Stomach (tissue), 9 donors: ENCODE results near the gene TRIM3. TPM values are rescaled to one million over a fixed set of nuclear protein-coding genes. Genes with fewer than 3 reads are reported as not detected.

Experiments
- DNase-seq, 2 donors: peaks; one replicate each; pipeline versions ENCODE4 v3.0.0 to v3.0.0-alpha.2; 2013 to 2019
- H3K27ac ChIP-seq, 5 donors: fragments of 200-600 bp in 4 of 5; sonication (generic) in 4 of 5; one replicate each; pipeline ENCODE4 v1.5.1; 2013 to 2019; ENCODE audit warnings: mild to moderate bottlenecking in 1 of 5, moderate library complexity in 1 of 5
- H3K27me3 ChIP-seq, 3 donors: fragments of 200-600 bp; sonication (generic); one replicate each; pipeline ENCODE4 v1.5.1; 2017 to 2019; ENCODE audit warnings: mixed run types in 1 of 3
- H3K36me3 ChIP-seq, 4 donors: fragments of 200-600 bp; sonication (generic); 1 replicate in 3 of 4; 2 replicates in 1 of 4; pipeline ENCODE4 v1.5.1; 2016 to 2019
- H3K4me1 ChIP-seq, 4 donors: fragments of 200-600 bp; sonication (generic); one replicate each; pipeline ENCODE4 v1.5.1; 2016 to 2019
- H3K4me3 ChIP-seq, 4 donors: fragments of 200-600 bp; sonication (generic) in 3 of 4; one replicate each; pipeline ENCODE4 v1.5.1; 2016 to 2019; ENCODE audit warnings: mild to moderate bottlenecking in 1 of 4
- H3K9me3 ChIP-seq, 4 donors: fragments of 200-600 bp; sonication (generic); one replicate each; pipeline ENCODE4 v1.5.1; 2016 to 2019
- CTCF ChIP-seq, 7 experiments: fragments of 450-650 bp in 4 of 7; fragments of 200-600 bp in 3 of 7; sonication (generic) in 3 of 7; IDR thresholded peaks; one replicate each; pipeline ENCODE4 v1.5.1; 2016 to 2019; ENCODE audit warnings: antibody characterized with exemption in 7 of 7, control low read depth in 2 of 7, mild to moderate bottlenecking in 1 of 7
- EP300 ChIP-seq: sonication (generic); formaldehyde crosslinking; IDR thresholded peaks from one replicate; pipeline ENCODE4 v1.6.1; 2017; ENCODE audit warnings: antibody characterized with exemption
- POLR2A ChIP-seq, 4 donors: fragments of 450-650 bp; IDR thresholded peaks; one replicate each; pipeline ENCODE4 v1.6.1; 2016; ENCODE audit warnings: antibody characterized with exemption in 4 of 4, control low read depth in 2 of 4, mild to moderate bottlenecking in 1 of 4, moderate library complexity in 1 of 4
- POLR2AphosphoS5 ChIP-seq, 3 donors: sonication (generic); formaldehyde crosslinking; IDR thresholded peaks; one replicate each; pipeline ENCODE4 v1.6.1; 2016; ENCODE audit warnings: antibody characterized with exemption in 3 of 3
- WGBS, 5 donors: extraction: QIAGEN DNeasy Blood & Tissue Kit in 3 of 5; methylation state at CpG; one replicate each; pipeline versions ENCODE4 v1.1.5 to v1.1.7; 2013 to 2018; 5-methylcytosine and 5-hydroxymethylcytosine counted together
- intact Hi-C: fragments of 100-400 bp; cut with DNase I; formaldehyde crosslinking; loops from one replicate; pipeline ENCODE4 v1.15.1; 2023; ENCODE audit warnings: low total_unique reads
- polyA plus RNA-seq, 3 donors: library from polyadenylated mRNA; stranded (reverse); fragments of 200-250 nt; gene quantifications; one replicate each; pipeline ENCODE4 v1.2.3, GENCODE V29; 2013
- total RNA-seq, 5 donors: library from RNA; depleted of rRNA; stranded (reverse); fragments of >200 nt; gene quantifications; one replicate each; pipeline versions ENCODE4 v1.1.0 to v1.2.3, GENCODE V29; 2014 to 2016
- donor health status: healthy with polysubstance abuse.
- donor health status: Bipolar disorder and iron deficiency.
- donor health status: healthy.

TRIM3 gene
- total and polyA plus RNA-seq, 8 donors: 10.9 to 474 (median 25.6) TPM

DNA sequence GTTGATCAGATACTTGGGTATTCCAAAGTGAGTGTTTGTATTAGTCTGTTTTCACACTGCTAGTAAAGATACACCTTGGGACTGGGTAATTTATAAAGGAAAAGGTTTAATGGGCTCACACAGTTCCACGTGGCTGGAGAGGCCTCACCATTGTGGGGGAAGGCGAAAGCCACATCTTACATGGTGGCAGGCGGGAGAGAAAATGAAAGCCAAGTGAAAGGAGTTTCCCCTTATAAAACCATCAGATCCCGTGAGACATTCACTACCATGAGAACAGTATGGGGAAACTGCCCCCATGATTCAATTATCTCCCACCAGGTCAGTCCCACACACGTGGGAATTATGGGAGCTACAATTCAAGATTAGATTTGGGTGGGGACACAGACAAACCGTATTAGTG is 14.6 kb upstream of the TRIM3 start:
- no peak for TF ChIP-seq POLR2AphosphoS5 (IDR thresholded peaks at IDR 0.05)
- no peak for TF ChIP-seq POLR2A (IDR thresholded peaks at IDR 0.05)
- TF ChIP-seq CTCF (IDR thresholded peaks at IDR 0.05): no peak
- TF ChIP-seq EP300: no peak
- DNase-seq: no peak
- Histone ChIP-seq H3K27ac (no peak overlapping the region), H3K9me3 (no peaks in the 10 kb centered on the region), H3K27me3 (no peaks in the 10 kb centered on the region), H3K36me3 (peaks cover 4 to 93% (median 86%) of the 10 kb centered on the region in 4 donors), H3K4me1 (peaks cover 0 to 42% (median 6%) of the 10 kb centered on the region in 4 donors), H3K4me3 (no peak overlapping the region)
- intact Hi-C loops: no loop called here
- 84 to 95% (median 87%) methylated on average over 6 of the region's 6 CpGs for WGBS, 5 donors

- WGBS, 5 donors: 88 to 95% (median 90%) methylated on average over 1 of the region's 1 CpG
- H3K4me3 ChIP-seq: no peak overlapping the region
- TF ChIP-seq EP300 (no peak), POLR2AphosphoS5 (IDR thresholded peaks at IDR 0.05) (no peak), POLR2A (IDR thresholded peaks at IDR 0.05) (no peak), CTCF (IDR thresholded peaks at IDR 0.05) (no peak)
- intact Hi-C loops: no loop called here
- H3K36me3 ChIP-seq: peaks cover 0 to 88% (median 86%) of the 10 kb centered on the region in 4 donors
- no peak for DNase-seq
- no peaks in the 10 kb centered on the region for H3K27me3 ChIP-seq
- H3K27ac ChIP-seq: no peak overlapping the region
- H3K9me3 ChIP-seq: no peaks in the 10 kb centered on the region
- peaks cover 10 to 56% (median 19%) of the 10 kb centered on the region in 4 donors for H3K4me1 ChIP-seq
These were observed 13.2 kb upstream of the TRIM3 start for GRCh38 chr11:6486938-6487337.

DNA sequence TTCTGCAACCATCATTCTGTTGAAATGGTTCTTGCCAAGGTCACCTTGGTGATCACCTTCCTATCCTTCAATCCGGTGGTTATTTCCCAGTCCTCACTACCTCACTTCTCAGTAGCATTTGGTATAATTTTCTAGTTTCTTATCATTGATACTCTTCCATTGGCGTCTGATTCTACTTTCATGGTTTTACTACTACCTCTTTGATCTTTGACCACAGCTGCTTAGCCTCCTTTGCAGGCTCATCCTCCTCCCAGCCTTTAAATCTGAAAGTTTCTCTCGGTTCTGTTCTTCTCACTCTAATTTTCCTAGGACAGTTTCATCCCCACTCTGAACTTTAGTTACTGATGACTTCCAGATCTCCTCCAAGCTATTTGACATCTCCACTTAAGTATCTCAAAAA is 12.5 kb upstream of the TRIM3 start:
- Histone ChIP-seq H3K27ac (no peak overlapping the region), H3K27me3 (no peaks in the 10 kb centered on the region), H3K36me3 (peaks cover 0 to 83% (median 82%) of the 10 kb centered on the region in 4 donors), H3K4me1 (peaks cover 11 to 58% (median 22%) of the 10 kb centered on the region in 4 donors), H3K9me3 (no peaks in the 10 kb centered on the region), H3K4me3 (no peak overlapping the region)
- WGBS, 5 donors: 78 to 87% (median 83%) methylated on average over 3 of the region's 3 CpGs
- no peak for DNase-seq
- no peak for TF ChIP-seq CTCF (IDR thresholded peaks at IDR 0.05)
- TF ChIP-seq POLR2AphosphoS5 (IDR thresholded peaks at IDR 0.05): no peak
- TF ChIP-seq POLR2A (IDR thresholded peaks at IDR 0.05): no peak
- TF ChIP-seq EP300: no peak
- intact Hi-C loops: no loop called here

GRCh38 chr11:6485661-6486060 is 11.9 kb upstream of the TRIM3 start:
- Histone ChIP-seq H3K36me3 (peaks cover 0 to 80% (median 77%) of the 10 kb centered on the region in 4 donors), H3K9me3 (no peaks in the 10 kb centered on the region), H3K27ac (no peak overlapping the region), H3K4me1 (peaks cover 11 to 59% (median 24%) of the 10 kb centered on the region in 4 donors), H3K4me3 (no peak overlapping the region), H3K27me3 (no peaks in the 10 kb centered on the region)
- 78 to 100% (median 95%) methylated on average over 3 of the region's 3 CpGs for WGBS, 5 donors
- intact Hi-C loops: no loop called here
- TF ChIP-seq POLR2A (IDR thresholded peaks at IDR 0.05) (no peak), EP300 (no peak), POLR2AphosphoS5 (IDR thresholded peaks at IDR 0.05) (no peak), CTCF (IDR thresholded peaks at IDR 0.05) (no peak)
- no peak for DNase-seq
